GM12878 (cell line): Measurements from ENCODE around the gene CCZ1B. TPM values are rescaled to one million over a fixed set of nuclear protein-coding genes. Genes with fewer than 3 reads are reported as not detected.
"Not testable (repeated sequence)": the region's sequence is repeated elsewhere in the genome, so short reads cannot be mapped to it uniquely, and the experiment has no call there.

Source experiments
- ATAC-seq: fragments of 200-7000 bp; cut with Tn5 transposase; 3 replicates; pipeline ENCODE4 v1.9.1; 2020; ENCODE audit warnings: mild to moderate bottlenecking, moderate library complexity
- BruUV-seq: library from RNA; stranded (reverse); fragments of 400-500 nt; replicated peaks from 2 replicates; lab custom pipeline; 2021; lab: Mats Ljungman, UMichigan
- CTCF ChIA-PET: fragments of 300-600 bp; sonication (Branson Sonifier 250); formaldehyde crosslinking; extraction: SDS; loops from one replicate; lab custom pipeline; 2021; ENCODE audit warnings: inconsistent platforms; lab: Yijun Ruan, JAX
- POLR2A ChIA-PET: fragments of 350-600 bp; formaldehyde crosslinking; extraction: SDS; loops from one replicate; lab custom pipeline; 2021; ENCODE audit warnings: inconsistent platforms; lab: Charles Lee
- RAD21 ChIA-PET: fragments of 300-600 bp; sonication (Branson Sonifier 250); formaldehyde crosslinking; loops from one replicate; lab custom pipeline; 2023; ENCODE audit warnings: antibody characterized with exemption; ENCODE audit not compliant: unreplicated experiment; lab: Charles Lee
- SMC1A ChIA-PET: fragments of 300-600 bp; sonication (Branson Sonifier 250); formaldehyde crosslinking; loops from one replicate; lab custom pipeline; 2023; ENCODE audit not compliant: unreplicated experiment, uncharacterized antibody; lab: Charles Lee
- DNase-seq: peaks from one replicate; pipeline ENCODE4 v3.0.0-alpha.2; 2011; ENCODE audit warnings: low read depth, low spot score
- FAIRE-seq: peaks from 3 replicates; lab custom pipeline; 2011; peaks lifted over from hg19 to GRCh38; lab: Jason Lieb, UNC
- H2AFZ ChIP-seq: 2 replicates; pipeline ENCODE4 v1.6.0; 2011; ENCODE audit warnings: low read depth, low read length, control low read depth; ENCODE audit not compliant: control insufficient read depth
- H3K27ac ChIP-seq: 2 replicates; pipeline ENCODE4 v1.5.1; 2011; ENCODE audit warnings: control low read depth; ENCODE audit not compliant: control insufficient read depth, insufficient read depth
- H3K27me3 ChIP-seq, 2 experiments: replicated peaks in 1 of 2; 2 replicates each; pipeline versions ENCODE4 v1.6.0 to v1.6.1; 2011; ENCODE audit warnings: low read length in 1 of 2; ENCODE audit not compliant: control insufficient read depth in 2 of 2, insufficient read depth in 2 of 2
- H3K36me3 ChIP-seq, 2 experiments: 2 replicates each; pipeline ENCODE4 v1.5.1; 2011; ENCODE audit warnings: low read length in 1 of 2; ENCODE audit not compliant: control insufficient read depth in 2 of 2, insufficient read depth in 2 of 2
- H3K4me1 ChIP-seq: 2 replicates; pipeline ENCODE4 v1.6.1; 2011; ENCODE audit warnings: mild to moderate bottlenecking, low read length, moderate library complexity, mixed read lengths; ENCODE audit not compliant: control insufficient read depth, insufficient read depth
- H3K4me2 ChIP-seq: 2 replicates; pipeline ENCODE4 v1.6.0; 2011; ENCODE audit warnings: control low read depth; ENCODE audit not compliant: control insufficient read depth, insufficient read depth
- H3K4me3 ChIP-seq: fragments of 200-600 bp; sonication (generic); 2 replicates; pipeline ENCODE4 v1.5.1; 2016
- H3K79me2 ChIP-seq: 2 replicates; pipeline ENCODE4 v1.6.0; 2011; ENCODE audit warnings: low read length; ENCODE audit not compliant: control insufficient read depth, insufficient read depth
- H3K9ac ChIP-seq: 2 replicates; pipeline ENCODE4 v1.8.0; 2011; ENCODE audit warnings: low read length, control low read depth, mixed read lengths; ENCODE audit not compliant: control insufficient read depth, insufficient read depth
- H3K9me3 ChIP-seq: replicated peaks from 3 replicates; pipeline ENCODE4 v1.5.1; 2011; ENCODE audit warnings: mild to moderate bottlenecking, low read length; ENCODE audit not compliant: control insufficient read depth, insufficient read depth
- H4K20me1 ChIP-seq: 2 replicates; pipeline ENCODE4 v1.6.0; 2011; ENCODE audit not compliant: control insufficient read depth, insufficient read depth
- WGBS: methylation state at CpG from one replicate; pipeline ENCODE4 v1.1.6; 2016; ENCODE audit warnings: low lambda C conversion rate; ENCODE audit not compliant: insufficient replicate concordance, insufficient coverage; ENCODE audit errors: missing lambda C conversion rate; 5-methylcytosine and 5-hydroxymethylcytosine counted together
- in situ Hi-C: fragments of 300-500 bp; cut with MboI; formaldehyde crosslinking; loops from 9 replicates; pipeline ENCODE4 v1.14.3; 2018; ENCODE audit warnings: mixed read lengths
- intact Hi-C: fragments of 100-400 bp; cut with micrococcal nuclease; formaldehyde crosslinking; loops from one replicate; pipeline ENCODE4 v1.14.2; 2022; ENCODE audit not compliant: unreplicated experiment
- polyA plus RNA-seq, 11 experiments: library from polyadenylated mRNA; depleted of rRNA in 4 of 11; unstranded in 6 of 11; stranded (reverse) in 5 of 11; fragments of >200 nt; fragmentation: Nextera tagmentation in 4 of 11; fragmentation: Illumina TruSeq in 1 of 11; extraction: Ambion mirVana in 4 of 11; extraction: Trizol in 1 of 11; gene quantifications; 1 replicate in 1 of 11; 2 replicates in 10 of 11; pipeline versions ENCODE4 v1.2.1 to v1.2.3, GENCODE V29; 2011 to 2016; ENCODE audit warnings: inconsistent platforms in 2 of 11, missing spikeins in 2 of 11, low read depth in 1 of 11
- total RNA-seq, 4 experiments: library from RNA; depleted of rRNA in 3 of 4; stranded (reverse); fragments of >200 nt in 3 of 4; fragmentation: Illumina TruSeq in 1 of 4; extraction: Trizol in 1 of 4; gene quantifications; 2 replicates each; pipeline versions ENCODE4 v1.2.1 to v1.2.3, GENCODE V29; 2013 to 2021

Gene CCZ1B
- total and polyA plus RNA-seq, 10 of the 15 experiments (the other 5 are each of a cell fraction or from before 2014, with no cell fraction given): 18.0 to 91.6 (median 35.2) TPM

- H3K4me2 ChIP-seq, H3K27ac ChIP-seq, BruUV-seq, H2AFZ ChIP-seq, H3K9ac ChIP-seq, H3K79me2 ChIP-seq, H4K20me1 ChIP-seq, H3K4me3 ChIP-seq, in situ Hi-C loops, POLR2A ChIA-PET, DNase-seq, H3K36me3 ChIP-seq, ATAC-seq, H3K27me3 ChIP-seq, FAIRE-seq, SMC1A ChIA-PET, intact Hi-C loops, RAD21 ChIA-PET, H3K9me3 ChIP-seq, H3K4me1 ChIP-seq: not testable (repeated sequence)
- CTCF ChIA-PET: interaction anchor here (0.5 kb wide), 1 partner anchor 48 kb away, joined by 4 read pairs; no protein-coding TSS in a partner anchor
- 89% methylated on average over 10 of the region's 10 CpGs for WGBS
Observed at GRCh38 chr7:6837081-6837480, 11.0 kb upstream of the CCZ1B start.

DNA sequence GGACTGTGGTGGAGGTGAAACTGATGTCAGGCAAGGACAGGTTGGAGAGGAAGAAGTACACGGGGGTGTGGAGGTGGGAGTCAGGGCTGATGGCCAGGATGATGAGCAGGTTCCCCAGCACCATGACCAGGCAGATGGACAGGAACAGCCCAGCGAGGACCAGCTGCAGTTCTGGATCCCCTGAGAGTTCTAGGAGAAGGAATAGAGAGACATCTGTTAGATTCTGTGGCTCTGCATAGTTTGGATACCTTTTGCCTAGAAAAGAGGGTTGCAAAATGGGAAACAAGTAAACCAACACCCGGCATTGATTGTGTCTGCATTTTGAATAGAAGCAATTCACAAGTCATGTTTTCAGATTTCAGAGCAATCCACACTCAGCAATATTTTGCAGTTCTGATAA is 9.4 kb upstream of the CCZ1B start:
- H3K4me2 ChIP-seq, H3K9ac ChIP-seq, POLR2A ChIA-PET, ATAC-seq, H3K36me3 ChIP-seq, H3K27ac ChIP-seq, intact Hi-C loops, FAIRE-seq, H4K20me1 ChIP-seq, SMC1A ChIA-PET, DNase-seq, BruUV-seq, H3K4me1 ChIP-seq, H3K79me2 ChIP-seq, H3K4me3 ChIP-seq, H3K27me3 ChIP-seq, CTCF ChIA-PET, in situ Hi-C loops, H2AFZ ChIP-seq, RAD21 ChIA-PET, H3K9me3 ChIP-seq: not testable (repeated sequence)
- 41% methylated on average over 3 of the region's 3 CpGs for WGBS
